Measurements from ENCODE around the gene GRIK4.
A peak's percentile ranks its signal among the peaks of the same experiment; 100 is the strongest.

The GRIK4 gene

DNA sequence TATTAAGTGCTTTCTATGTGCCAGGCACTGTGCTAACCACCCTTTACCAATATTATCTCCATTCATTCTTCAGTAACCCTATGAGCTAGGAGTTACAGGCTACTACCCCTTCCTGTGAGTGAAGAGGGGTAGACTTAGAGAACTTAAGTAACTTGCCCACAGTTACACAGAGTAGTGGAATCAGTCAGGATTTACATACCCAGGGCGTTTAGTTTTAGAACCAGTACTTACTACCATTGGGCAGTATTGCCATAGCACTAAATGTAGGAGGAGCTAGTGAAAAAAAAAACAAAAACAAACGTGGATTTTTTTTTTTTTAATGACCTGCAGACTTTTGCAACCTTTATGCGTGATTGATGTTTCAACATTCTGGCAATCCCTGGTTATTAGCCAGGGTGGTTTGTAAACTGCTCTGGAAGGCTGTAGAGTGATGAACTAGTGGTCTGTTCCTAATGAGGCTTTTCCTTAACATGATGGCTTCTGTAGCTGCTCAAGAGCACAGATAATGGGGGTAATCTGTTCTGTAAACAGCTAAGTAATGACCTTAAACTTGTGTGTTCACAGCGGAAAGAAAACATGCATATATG, 523.7 kb downstream of the GRIK4 start:
- no peak overlapping the region for H3K4me3 ChIP-seq (replicated peaks in 1 of 2; ENCODE audit: low read depth in 2 of 2, low read length in 2 of 2)
- DNase-seq (ENCODE audit: low read depth in 2 of 2), result no peak
- TF ChIP-seq, protein P1, sequence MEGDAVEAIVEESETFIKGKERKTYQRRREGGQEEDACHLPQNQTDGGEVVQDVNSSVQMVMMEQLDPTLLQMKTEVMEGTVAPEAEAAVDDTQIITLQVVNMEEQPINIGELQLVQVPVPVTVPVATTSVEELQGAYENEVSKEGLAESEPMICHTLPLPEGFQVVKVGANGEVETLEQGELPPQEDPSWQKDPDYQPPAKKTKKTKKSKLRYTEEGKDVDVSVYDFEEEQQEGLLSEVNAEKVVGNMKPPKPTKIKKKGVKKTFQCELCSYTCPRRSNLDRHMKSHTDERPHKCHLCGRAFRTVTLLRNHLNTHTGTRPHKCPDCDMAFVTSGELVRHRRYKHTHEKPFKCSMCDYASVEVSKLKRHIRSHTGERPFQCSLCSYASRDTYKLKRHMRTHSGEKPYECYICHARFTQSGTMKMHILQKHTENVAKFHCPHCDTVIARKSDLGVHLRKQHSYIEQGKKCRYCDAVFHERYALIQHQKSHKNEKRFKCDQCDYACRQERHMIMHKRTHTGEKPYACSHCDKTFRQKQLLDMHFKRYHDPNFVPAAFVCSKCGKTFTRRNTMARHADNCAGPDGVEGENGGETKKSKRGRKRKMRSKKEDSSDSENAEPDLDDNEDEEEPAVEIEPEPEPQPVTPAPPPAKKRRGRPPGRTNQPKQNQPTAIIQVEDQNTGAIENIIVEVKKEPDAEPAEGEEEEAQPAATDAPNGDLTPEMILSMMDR (IDR thresholded peaks at IDR 0.05; ENCODE audit: low read depth, low read length), result no peak

DNA sequence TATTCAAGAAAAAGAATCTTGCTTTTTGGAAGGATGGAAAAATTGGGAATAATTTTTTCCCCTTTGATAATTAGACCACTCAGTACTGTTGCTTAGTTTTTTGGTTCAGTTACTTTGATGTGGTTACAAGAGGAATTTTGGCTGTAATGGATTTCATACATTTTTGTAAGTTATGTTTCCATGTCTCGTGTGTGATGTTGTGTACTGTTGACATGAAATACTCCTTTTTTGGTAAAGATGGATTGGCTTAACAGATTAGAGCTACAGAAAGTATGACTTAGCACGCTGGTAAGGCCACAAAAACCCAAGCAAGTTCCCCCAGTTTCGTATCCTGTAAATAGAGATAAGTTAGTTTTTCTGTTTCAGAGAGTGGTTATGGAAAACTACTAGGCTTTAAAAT, 524.2 kb downstream of the GRIK4 start:
- DNase-seq (ENCODE audit: low read depth in 2 of 2), result peak in 1 of 2 donors; percentile 26

DNA sequence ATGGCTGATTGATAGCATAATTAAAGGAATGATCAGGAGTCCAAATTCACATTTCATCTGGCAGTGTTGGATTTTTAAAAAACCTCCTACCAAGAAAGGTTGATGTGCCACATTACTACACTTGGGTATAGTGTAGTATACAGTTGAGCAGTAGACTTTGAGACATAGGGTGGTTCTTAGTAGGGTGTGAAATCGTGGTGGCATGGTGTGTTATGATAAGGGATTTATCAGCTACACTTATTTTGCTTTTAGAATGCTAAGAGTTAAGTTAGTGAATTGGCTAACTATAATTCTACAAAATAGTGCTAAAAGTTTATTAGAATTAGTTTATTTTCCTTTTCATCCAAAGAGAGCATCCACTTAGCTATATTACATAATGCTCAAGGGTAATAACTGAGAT, 525.5 kb downstream of the GRIK4 start:
- DNase-seq (ENCODE audit: low read depth in 2 of 2), result no peak
- TF ChIP-seq, protein P1 (IDR thresholded peaks at IDR 0.05; ENCODE audit: low read depth, low read length), result no peak
- no peak overlapping the region for H3K4me3 ChIP-seq (replicated peaks in 1 of 2; ENCODE audit: low read depth in 2 of 2, low read length in 2 of 2)

More for the DNA sequence above, 524.2 kb downstream of the GRIK4 start:
- no peak overlapping the region for H3K4me3 ChIP-seq (replicated peaks in 1 of 2; ENCODE audit: low read depth in 2 of 2, low read length in 2 of 2)
- TF ChIP-seq, protein P1 (IDR thresholded peaks at IDR 0.05; ENCODE audit: low read depth, low read length), result no peak

All from cardiac fibroblast (primary cell).